ENCODE results near the gene ADI1. TPM values are rescaled to one million over a fixed set of nuclear protein-coding genes. Genes with fewer than 3 reads are reported as not detected.
"Not testable (repeated sequence)": the region's sequence is repeated elsewhere in the genome, so short reads cannot be mapped to it uniquely, and the experiment has no call there.

ADI1 gene
- total and polyA plus RNA-seq, 5 donors from 2014 or later = 21.2 to 52.4 (median 48.9) TPM

- H3K36me3 ChIP-seq (ENCODE audit: control insufficient read depth, insufficient read depth, low read length) = peaks cover 45% of the 10 kb centered on the region
- ATAC-seq (ENCODE audit: low read depth in 2 of 2) (no peak), DNase-seq (no peak)
- no peaks in the 10 kb centered on the region for H3K27me3 Mint-ChIP-seq
- H3K27ac ChIP-seq (ENCODE audit: insufficient read depth, low read length, poor library complexity, severe bottlenecking) = no peak overlapping the region
- peaks cover 55% of the 10 kb centered on the region for H3K36me3 Mint-ChIP-seq
- no peak overlapping the region for H3K4me3 ChIP-seq (ENCODE audit: low read depth, low read length)
- no peaks in the 10 kb centered on the region for H3K9me3 ChIP-seq (ENCODE audit: control insufficient read depth in 2 of 2, low read length in 2 of 2)
- H3K4me1 Mint-ChIP-seq = peaks cover 0 to 4% (median 1%) of the 10 kb centered on the region in 4 donors
- H3K27me3 ChIP-seq (ENCODE audit: control insufficient read depth, insufficient read depth, low read length) = no peaks in the 10 kb centered on the region
- no peak overlapping the region for H3K4me3 Mint-ChIP-seq
- H3K27ac Mint-ChIP-seq = no peak overlapping the region
- no peaks in the 10 kb centered on the region for H3K9me3 Mint-ChIP-seq
- H3K4me1 ChIP-seq (ENCODE audit: control insufficient read depth, insufficient read depth, low read length, poor library complexity, severe bottlenecking) = no peaks in the 10 kb centered on the region
Observed at GRCh38 chr2:3498783-3499394, 20.4 kb downstream of the ADI1 start.

GRCh38 chr2:3496708-3497080, 22.6 kb downstream of the ADI1 start:
- not testable (repeated sequence) for H3K4me1 Mint-ChIP-seq; H3K27ac Mint-ChIP-seq; H3K9me3 ChIP-seq (ENCODE audit: control insufficient read depth in 2 of 2, low read length in 2 of 2); H3K4me3 Mint-ChIP-seq; H3K27me3 Mint-ChIP-seq; H3K4me1 ChIP-seq (ENCODE audit: control insufficient read depth, insufficient read depth, low read length, poor library complexity, severe bottlenecking); ATAC-seq (ENCODE audit: low read depth in 2 of 2); H3K27me3 ChIP-seq (ENCODE audit: control insufficient read depth, insufficient read depth, low read length); H3K9me3 Mint-ChIP-seq; H3K27ac ChIP-seq (ENCODE audit: insufficient read depth, low read length, poor library complexity, severe bottlenecking); H3K4me3 ChIP-seq (ENCODE audit: low read depth, low read length); DNase-seq
- peaks cover 42% of the 10 kb centered on the region for H3K36me3 ChIP-seq (ENCODE audit: control insufficient read depth, insufficient read depth, low read length)
- peaks cover 48% of the 10 kb centered on the region for H3K36me3 Mint-ChIP-seq

GRCh38 chr2:3494984-3495666, 24.2 kb downstream of the ADI1 start:
- no peak overlapping the region for H3K4me3 ChIP-seq (ENCODE audit: low read depth, low read length)
- Mint-ChIP-seq H3K36me3 (peaks cover 43% of the 10 kb centered on the region), H3K4me1 (peaks cover 0 to 4% (median 0%) of the 10 kb centered on the region in 4 donors), H3K4me3 (no peak overlapping the region), H3K27me3 (no peaks in the 10 kb centered on the region), H3K27ac (no peak overlapping the region), H3K9me3 (no peaks in the 10 kb centered on the region)
- no peak for DNase-seq
- no peaks in the 10 kb centered on the region for H3K9me3 ChIP-seq (ENCODE audit: control insufficient read depth in 2 of 2, low read length in 2 of 2)
- no peaks in the 10 kb centered on the region for H3K4me1 ChIP-seq (ENCODE audit: control insufficient read depth, insufficient read depth, low read length, poor library complexity, severe bottlenecking)
- no peaks in the 10 kb centered on the region for H3K27me3 ChIP-seq (ENCODE audit: control insufficient read depth, insufficient read depth, low read length)
- ATAC-seq (ENCODE audit: low read depth in 2 of 2) = no peak
- no peak overlapping the region for H3K27ac ChIP-seq (ENCODE audit: insufficient read depth, low read length, poor library complexity, severe bottlenecking)
- H3K36me3 ChIP-seq (ENCODE audit: control insufficient read depth, insufficient read depth, low read length) = peaks cover 36% of the 10 kb centered on the region

GRCh38 chr2:3493615-3494007, 25.7 kb downstream of the ADI1 start:
- Histone ChIP-seq H3K9me3 (ENCODE audit: control insufficient read depth in 2 of 2, low read length in 2 of 2) (no peaks in the 10 kb centered on the region), H3K36me3 (ENCODE audit: control insufficient read depth, insufficient read depth, low read length) (peaks cover 23% of the 10 kb centered on the region), H3K4me3 (ENCODE audit: low read depth, low read length) (no peak overlapping the region), H3K4me1 (ENCODE audit: control insufficient read depth, insufficient read depth, low read length, poor library complexity, severe bottlenecking) (no peaks in the 10 kb centered on the region), H3K27ac (ENCODE audit: insufficient read depth, low read length, poor library complexity, severe bottlenecking) (no peak overlapping the region), H3K27me3 (ENCODE audit: control insufficient read depth, insufficient read depth, low read length) (no peaks in the 10 kb centered on the region)
- H3K4me1 Mint-ChIP-seq = no peaks in the 10 kb centered on the region
- no peaks in the 10 kb centered on the region for H3K27me3 Mint-ChIP-seq
- no peak overlapping the region for H3K27ac Mint-ChIP-seq
- ATAC-seq (ENCODE audit: low read depth in 2 of 2) (no peak), DNase-seq (no peak)
- H3K4me3 Mint-ChIP-seq = no peak overlapping the region
- H3K9me3 Mint-ChIP-seq = no peaks in the 10 kb centered on the region
- peaks cover 32% of the 10 kb centered on the region for H3K36me3 Mint-ChIP-seq

GRCh38 chr2:3492951-3493614, 26.2 kb downstream of the ADI1 start:
- no peak overlapping the region for H3K27ac Mint-ChIP-seq
- H3K36me3 Mint-ChIP-seq = peaks cover 27% of the 10 kb centered on the region
- DNase-seq (no peak), ATAC-seq (ENCODE audit: low read depth in 2 of 2) (no peak)
- H3K36me3 ChIP-seq (ENCODE audit: control insufficient read depth, insufficient read depth, low read length) = peaks cover 17% of the 10 kb centered on the region
- no peaks in the 10 kb centered on the region for H3K27me3 ChIP-seq (ENCODE audit: control insufficient read depth, insufficient read depth, low read length)
- H3K4me3 ChIP-seq (ENCODE audit: low read depth, low read length) = no peak overlapping the region
- no peaks in the 10 kb centered on the region for H3K27me3 Mint-ChIP-seq
- H3K9me3 ChIP-seq (ENCODE audit: control insufficient read depth in 2 of 2, low read length in 2 of 2) = no peaks in the 10 kb centered on the region
- no peaks in the 10 kb centered on the region for H3K4me1 ChIP-seq (ENCODE audit: control insufficient read depth, insufficient read depth, low read length, poor library complexity, severe bottlenecking)
- H3K4me1 Mint-ChIP-seq = no peaks in the 10 kb centered on the region
- no peaks in the 10 kb centered on the region for H3K9me3 Mint-ChIP-seq
- H3K27ac ChIP-seq (ENCODE audit: insufficient read depth, low read length, poor library complexity, severe bottlenecking) = no peak overlapping the region
- H3K4me3 Mint-ChIP-seq = no peak overlapping the region

- not testable (repeated sequence) for ATAC-seq (ENCODE audit: low read depth in 2 of 2); H3K9me3 Mint-ChIP-seq
Observed at GRCh38 chr2:3492475-3492787, 26.9 kb downstream of the ADI1 start.

GRCh38 chr2:3491716-3492474, 27.4 kb downstream of the ADI1 start:
- H3K4me1 ChIP-seq (ENCODE audit: control insufficient read depth, insufficient read depth, low read length, poor library complexity, severe bottlenecking) = no peaks in the 10 kb centered on the region
- Mint-ChIP-seq H3K9me3 (no peaks in the 10 kb centered on the region), H3K4me1 (no peaks in the 10 kb centered on the region), H3K4me3 (no peak overlapping the region), H3K27me3 (no peaks in the 10 kb centered on the region), H3K27ac (no peak overlapping the region), H3K36me3 (peaks cover 15% of the 10 kb centered on the region)
- H3K27me3 ChIP-seq (ENCODE audit: control insufficient read depth, insufficient read depth, low read length) = no peaks in the 10 kb centered on the region
- H3K36me3 ChIP-seq (ENCODE audit: control insufficient read depth, insufficient read depth, low read length) = peaks cover 6% of the 10 kb centered on the region
- H3K27ac ChIP-seq (ENCODE audit: insufficient read depth, low read length, poor library complexity, severe bottlenecking) = no peak overlapping the region
- DNase-seq (no peak), ATAC-seq (ENCODE audit: low read depth in 2 of 2) (no peak)
- H3K4me3 ChIP-seq (ENCODE audit: low read depth, low read length) = no peak overlapping the region
- H3K9me3 ChIP-seq (ENCODE audit: control insufficient read depth in 2 of 2, low read length in 2 of 2) = no peaks in the 10 kb centered on the region

More at GRCh38 chr2:3492475-3492787, 26.9 kb downstream of the ADI1 start:
- H3K9me3 ChIP-seq (ENCODE audit: control insufficient read depth in 2 of 2, low read length in 2 of 2); H3K4me1 ChIP-seq (ENCODE audit: control insufficient read depth, insufficient read depth, low read length, poor library complexity, severe bottlenecking); DNase-seq; H3K27ac ChIP-seq (ENCODE audit: insufficient read depth, low read length, poor library complexity, severe bottlenecking); H3K27me3 ChIP-seq (ENCODE audit: control insufficient read depth, insufficient read depth, low read length); H3K27ac Mint-ChIP-seq; H3K27me3 Mint-ChIP-seq; H3K4me3 Mint-ChIP-seq; H3K4me3 ChIP-seq (ENCODE audit: low read depth, low read length); H3K4me1 Mint-ChIP-seq: not testable (repeated sequence)
- H3K36me3 Mint-ChIP-seq = peaks cover 21% of the 10 kb centered on the region
- H3K36me3 ChIP-seq (ENCODE audit: control insufficient read depth, insufficient read depth, low read length) = peaks cover 11% of the 10 kb centered on the region
